ENCODE results near the gene TMEM31. TPM values are rescaled to one million over a fixed set of nuclear protein-coding genes. Genes with fewer than 3 reads are reported as not detected.
A peak's percentile ranks its signal among the peaks of the same experiment; 100 is the strongest.

Gene TMEM31, protein sequence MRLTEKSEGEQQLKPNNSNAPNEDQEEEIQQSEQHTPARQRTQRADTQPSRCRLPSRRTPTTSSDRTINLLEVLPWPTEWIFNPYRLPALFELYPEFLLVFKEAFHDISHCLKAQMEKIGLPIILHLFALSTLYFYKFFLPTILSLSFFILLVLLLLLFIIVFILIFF
- total RNA-seq (2014; rRNA removed; shearing (Covaris generic)), result not detected in 2 replicates
- not detected in 2 replicates for polyA plus RNA-seq (2015; cell fraction: cytosol; rRNA removed)
- not detected in 2 replicates for polyA plus RNA-seq (2015; cell fraction: nucleus; rRNA removed)

DNA sequence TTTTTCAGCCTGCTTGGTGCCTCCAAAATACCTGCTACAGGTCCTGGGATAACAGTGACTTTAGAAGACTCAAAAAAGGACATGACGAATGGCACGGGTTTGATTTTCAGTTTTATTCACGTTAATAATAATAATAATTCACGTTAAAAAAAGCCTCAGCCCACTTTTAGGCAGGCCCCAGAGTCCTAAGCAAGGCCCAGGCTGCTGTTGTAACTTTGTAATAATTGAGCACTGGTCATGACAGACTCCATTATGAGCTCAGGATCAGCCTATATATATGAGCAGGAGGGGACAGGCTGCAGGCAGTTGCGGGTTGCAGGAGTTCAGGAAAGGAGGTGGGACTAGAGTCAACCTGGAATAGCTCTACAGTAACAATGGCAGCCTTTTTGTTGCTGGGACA is at the start of gene TMEM31:
TMEM31 (plus strand) TSS at position 301 of the 400 bp plus-strand sequence. CDS start 1,350 bp downstream, outside the sequence.
- DNase-seq (ENCODE audit: low read depth), result no peak

DNA sequence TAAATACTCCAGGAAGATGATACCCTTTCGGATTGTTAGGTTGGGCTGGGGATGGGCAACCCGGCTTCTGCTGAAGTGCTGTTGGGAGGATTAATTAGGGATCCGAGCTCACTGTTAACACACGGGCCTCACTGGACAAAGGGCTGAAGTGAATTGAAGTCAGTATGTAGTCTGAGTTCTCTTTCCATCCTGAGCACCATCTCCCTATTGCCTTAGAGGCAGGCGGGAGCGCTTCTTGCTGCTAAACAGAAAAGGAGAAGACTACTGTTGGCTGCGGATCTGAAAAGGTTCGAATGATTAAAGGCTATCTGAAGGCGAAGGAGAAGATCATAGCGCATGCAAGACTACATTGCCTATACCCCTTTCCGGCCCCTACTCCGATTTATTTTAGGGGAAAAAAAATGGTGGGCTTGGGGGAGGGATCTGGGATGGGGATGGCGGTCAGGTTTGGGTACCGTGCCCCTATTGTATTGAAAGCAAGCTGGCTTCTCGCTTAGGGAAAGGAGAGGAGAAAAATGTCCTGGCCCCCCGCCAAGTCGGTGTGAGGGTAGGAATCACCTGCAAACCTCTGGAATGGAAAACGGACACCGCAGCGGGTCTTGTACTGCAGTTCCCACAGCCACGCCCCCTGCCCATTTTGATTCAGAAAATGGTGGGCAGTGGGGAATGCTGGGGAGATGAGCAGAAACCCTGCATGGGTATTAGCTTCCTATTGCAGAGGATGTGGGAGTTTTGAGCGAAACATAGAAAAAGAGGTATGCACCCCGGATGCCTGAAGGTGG is 46.5 kb upstream of the TMEM31 start:
- no peak for DNase-seq (ENCODE audit: low read depth)

DNA sequence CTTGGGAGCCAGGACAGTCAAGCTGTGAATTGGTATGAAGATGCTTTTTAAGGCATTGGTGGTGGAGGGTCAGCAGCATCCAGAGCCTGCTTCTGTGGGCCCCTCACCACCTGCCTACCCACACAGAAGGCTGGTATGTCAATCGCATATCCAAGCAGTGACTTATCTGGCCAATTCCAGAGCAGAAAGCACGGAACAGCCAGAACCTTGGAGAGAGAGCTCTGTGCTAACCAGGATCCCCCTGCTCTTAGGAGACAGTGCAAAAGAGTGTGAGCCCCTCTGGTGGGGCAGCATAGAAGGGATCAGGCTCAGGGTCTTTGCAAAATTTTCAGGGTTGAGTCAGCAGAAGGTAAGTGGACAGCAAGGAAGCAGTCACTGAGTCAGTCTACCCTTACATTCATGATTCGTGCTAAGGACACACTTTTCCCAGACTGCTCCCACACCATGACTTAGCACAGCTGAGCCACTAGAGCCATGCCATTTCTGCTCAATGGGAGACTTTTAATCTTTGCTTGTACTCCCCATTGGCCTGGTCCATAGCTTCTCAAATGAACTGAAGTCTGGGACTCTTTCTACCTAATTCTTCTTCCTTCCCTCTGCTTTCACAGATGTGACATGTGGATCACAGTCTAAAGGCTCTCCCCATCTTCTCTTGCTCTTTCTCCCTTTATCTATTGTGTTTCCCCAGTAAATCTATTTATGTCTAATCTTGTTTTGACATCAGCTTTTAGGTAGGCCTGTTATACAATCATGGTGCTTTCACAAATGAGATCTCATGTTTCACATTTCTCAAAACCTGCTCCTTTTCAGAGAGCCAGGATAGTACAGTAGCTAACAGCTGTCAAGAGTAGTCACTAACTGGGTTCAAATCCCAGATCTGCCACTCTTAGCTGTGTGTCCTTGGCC is 44.3 kb upstream of the TMEM31 start:
- peak; percentile 32 for DNase-seq (ENCODE audit: low read depth)

DNA sequence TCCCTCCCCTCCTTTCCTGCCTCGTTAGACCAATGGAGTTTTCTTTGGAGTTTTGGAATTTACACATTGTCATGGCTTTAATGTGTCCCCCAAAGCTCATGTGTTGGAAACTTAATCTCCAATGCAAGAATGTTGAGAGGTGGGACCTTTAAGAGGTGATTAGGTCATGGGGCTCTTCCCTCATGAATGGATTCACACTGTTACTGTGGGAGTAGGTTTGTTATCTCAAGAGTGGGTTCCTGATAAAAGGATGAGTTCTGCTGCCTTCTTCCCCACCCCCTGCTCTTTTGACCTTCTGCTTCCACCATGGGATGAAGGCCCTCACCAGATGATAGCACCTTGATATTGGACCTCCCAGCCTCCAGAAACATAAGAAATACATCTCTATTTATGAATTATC is 41.0 kb upstream of the TMEM31 start:
- DNase-seq (ENCODE audit: low read depth), result no peak

DNA sequence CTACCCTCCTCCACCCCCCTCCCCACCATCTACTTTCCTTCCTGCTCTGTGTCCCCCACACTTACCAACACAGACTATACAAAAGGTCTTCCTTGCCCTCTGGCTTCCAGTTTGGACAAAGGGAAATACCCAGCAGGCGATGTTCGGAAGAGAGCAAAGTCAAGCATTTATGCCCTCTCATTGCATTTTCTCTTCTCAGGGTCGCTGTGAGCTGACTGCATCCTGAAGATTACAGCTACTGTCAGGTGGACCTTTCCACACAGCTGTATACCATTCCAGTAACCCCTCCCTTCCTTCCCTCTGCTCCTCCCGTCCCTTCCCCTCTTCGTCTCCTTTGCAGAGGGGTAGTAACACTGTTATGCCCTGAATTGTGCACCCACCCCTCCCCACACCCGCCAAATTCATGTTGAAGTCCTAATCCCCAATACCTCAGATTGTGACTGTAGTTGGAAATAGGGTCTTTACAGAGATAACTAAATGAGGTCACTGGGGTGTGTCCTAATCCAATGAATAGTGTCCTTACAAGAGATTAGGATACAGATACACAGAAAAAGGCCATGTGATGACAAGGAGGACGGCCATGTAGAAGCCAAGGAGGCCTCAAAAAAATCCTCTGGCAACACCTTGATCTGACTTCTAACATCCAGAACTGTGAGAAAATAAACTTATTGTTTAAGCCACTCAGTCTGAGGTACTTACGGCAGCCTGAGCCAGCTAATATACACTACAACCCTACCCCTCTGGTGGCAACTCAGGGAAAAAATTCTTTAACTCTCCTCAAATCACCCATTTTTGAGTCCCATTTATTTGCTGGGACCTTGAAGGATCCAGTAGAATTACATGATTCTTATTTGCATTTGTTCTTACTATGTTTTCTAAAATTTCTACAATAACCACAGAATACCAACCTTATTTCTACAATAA is 35.9 kb upstream of the TMEM31 start:
- no peak for DNase-seq (ENCODE audit: low read depth)

DNA sequence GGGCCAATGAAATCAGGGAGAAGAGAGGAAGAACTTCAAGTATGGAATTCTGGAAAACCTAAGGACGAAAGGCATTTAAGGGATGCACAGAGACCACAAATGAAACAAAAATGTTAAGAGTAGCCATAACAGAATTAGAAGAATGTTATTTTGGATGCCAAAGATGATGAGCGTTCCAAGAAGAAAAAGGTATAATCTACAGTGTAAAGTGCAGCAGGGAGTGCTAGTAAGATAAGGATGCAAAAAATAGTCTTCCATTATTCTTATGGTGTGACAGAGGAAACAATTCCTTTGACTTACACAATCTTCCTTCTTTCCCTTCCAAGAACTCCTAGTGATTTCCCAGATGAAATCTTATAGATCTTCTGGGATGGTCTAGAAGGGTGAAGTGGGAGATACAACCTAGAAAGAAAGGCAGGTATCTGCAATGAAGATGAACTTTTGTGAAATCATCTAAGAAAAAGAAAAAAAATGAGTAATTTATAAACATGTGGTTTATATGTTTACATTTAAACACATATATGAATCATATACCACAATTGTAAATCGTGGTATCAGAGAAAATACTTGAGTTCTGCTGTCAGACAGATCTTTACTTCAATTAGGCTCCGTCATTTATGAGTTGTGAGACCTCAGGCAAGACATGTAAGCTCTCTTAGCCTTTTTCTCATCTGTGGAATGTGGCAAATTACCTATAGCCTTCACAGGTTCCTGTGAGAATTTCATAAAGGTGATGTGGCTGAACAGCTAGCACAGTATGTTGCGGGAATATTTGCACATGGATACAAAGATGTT is 32.3 kb upstream of the TMEM31 start:
- DNase-seq (ENCODE audit: low read depth), result no peak

DNA sequence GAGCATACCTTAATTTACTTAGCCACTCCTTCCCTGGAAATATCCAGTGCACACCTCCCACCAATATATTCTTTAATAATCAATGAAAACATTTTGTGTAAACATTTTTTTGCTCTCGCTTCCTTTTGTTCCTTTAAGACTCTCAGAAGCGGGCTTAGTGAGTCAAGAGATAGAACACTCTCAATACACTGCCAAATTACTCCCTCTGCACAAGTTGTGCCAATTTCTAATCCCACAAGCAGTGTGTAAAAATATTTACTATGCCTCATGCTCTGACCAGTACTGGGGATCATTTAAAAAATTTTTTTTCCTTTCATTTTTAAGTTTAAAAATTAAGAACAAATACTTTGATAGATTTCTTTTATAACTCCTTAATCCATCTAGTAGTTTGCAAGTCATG is 29.3 kb upstream of the TMEM31 start:
- DNase-seq (ENCODE audit: low read depth), result no peak

DNA sequence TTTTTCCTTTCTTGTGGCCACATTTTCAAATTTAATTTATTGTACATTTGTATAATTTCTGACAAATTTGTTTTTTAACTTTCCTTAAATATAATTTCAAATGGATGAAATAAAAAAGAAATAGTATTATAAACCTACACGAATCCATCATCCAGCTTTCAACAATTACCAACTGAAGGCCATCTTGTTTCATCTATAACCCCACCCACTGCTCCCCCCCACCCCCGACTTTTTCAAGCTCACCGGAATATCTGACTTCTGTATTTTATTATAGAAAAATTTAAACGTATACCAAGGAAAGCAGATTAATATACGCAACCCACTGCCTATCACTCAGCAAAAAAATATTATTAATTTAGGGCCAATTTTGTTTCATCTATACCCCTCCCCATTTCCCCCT is 25.3 kb upstream of the TMEM31 start:
- no peak for DNase-seq (ENCODE audit: low read depth)

DNA sequence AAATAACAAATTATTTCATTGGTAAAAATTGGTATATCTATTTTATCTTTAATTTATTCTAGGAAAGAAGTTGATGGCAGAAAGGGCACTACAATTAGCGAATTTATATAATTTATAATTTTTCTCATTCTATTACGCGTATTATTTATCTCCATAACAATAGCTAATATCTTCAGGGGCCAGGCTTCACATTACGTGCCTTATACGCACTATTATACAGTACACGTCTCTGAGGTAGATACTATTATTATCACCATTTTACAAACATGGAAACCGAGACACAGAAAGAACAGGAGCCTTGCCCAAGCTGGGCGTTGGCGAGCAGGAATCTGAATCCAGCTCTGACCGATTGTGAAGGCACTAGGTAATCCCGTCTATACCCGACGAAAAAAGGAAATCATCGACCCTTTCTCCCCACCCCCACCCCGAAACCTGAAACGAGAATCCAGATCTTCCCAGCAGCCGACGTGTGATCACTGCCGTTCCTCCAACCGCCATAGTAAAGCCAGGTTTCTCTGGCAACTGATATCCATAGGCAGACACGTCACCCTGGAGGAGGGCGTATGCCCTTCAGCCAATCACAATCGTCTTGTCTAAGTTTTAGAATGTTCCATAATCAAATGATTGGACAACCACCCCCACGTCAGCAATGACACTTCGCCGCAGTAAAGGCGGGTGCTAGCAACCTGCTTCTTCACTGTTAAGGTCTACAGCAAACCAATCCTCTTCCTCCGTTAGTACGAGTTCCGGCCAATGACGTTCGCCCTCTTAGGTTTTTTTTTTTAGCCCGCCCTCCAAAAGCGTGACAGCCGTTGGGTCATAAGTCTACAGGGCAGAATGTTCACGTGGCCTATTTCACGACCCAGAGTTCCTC is 24.3 kb upstream of the TMEM31 start, which contains the start of gene MORF4L2:
MORF4L2 (minus strand) TSS at position 501 of the 874 bp plus-strand sequence. CDS start 9,672 bp downstream, outside the sequence.
- DNase-seq (ENCODE audit: low read depth), result peak; percentile 99

DNA sequence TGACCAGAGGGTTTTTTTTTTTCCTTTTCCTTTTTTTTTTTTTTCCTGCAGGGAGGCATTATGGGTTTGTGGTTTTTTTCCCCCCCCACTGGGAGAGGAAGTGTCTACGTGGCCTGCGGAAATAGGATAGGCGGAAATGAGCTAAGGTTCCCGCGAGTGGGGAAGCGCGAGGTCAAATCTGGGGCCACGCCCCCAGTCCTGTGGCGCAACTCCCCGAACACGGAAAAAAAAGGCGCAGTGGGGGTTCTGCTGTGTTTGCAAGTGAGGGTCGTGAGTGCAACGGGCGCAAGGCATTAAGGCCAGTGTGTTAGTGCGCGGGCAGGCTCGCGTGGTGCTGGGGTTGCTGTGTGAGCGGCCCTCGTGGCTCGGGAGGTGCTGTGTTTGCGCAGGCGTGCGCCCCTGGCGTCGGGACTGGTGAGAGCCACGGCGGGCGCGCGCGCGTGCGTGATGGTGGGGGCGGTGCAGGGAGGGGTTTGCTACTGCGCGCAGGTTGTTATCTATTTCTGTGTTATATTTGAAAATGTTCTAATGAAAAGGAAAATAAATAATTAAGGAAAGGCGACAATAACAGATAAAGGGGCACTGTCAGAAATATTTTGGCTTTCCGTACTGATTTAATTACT is 23.5 kb upstream of the TMEM31 start:
- DNase-seq (ENCODE audit: low read depth), result no peak

DNA sequence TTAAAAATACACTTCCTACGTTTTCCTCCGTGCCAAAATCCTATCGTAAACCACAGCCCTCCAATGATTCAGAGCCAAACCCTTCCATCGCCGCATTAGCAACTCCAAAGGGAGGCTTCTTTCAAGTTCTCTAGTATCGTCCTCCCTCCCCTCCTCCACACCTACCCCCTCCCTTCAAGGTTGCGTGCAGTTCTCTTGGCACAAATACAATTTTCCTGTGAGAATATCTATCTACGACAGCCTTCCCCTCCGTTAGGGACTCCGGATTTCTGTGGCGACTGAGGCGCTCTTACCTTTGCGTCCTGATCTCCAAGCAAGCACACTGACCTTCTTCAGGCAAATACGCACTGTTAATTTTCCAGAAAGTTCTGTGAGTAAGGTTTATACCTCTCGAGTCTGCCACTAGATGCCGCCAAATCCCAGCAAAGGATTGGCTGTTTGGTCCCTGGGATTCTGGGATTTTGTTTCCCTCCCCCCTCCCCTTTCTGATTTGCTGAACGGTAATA is 23.0 kb upstream of the TMEM31 start:
- peak; percentile 66 for DNase-seq (ENCODE audit: low read depth)

DNA sequence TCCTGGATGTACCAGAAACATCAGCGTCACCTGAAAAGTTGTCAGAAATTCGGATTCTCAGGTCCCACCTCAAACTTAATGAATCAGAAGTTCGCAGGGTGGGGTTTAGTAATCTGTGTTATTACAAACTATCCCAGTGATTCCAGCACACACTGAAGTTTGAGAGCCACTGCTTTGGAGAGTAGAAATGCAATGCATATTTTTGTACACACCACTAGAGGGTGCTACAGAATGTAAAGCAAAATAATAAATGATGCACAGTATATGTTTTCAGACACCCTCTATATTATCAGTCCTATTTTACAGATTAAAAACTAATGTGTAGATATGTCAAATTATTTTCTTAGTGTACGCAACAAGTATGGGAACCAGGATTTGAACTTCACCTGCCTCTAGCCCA is 21.8 kb upstream of the TMEM31 start:
- peak; percentile 19 for DNase-seq (ENCODE audit: low read depth)

DNA sequence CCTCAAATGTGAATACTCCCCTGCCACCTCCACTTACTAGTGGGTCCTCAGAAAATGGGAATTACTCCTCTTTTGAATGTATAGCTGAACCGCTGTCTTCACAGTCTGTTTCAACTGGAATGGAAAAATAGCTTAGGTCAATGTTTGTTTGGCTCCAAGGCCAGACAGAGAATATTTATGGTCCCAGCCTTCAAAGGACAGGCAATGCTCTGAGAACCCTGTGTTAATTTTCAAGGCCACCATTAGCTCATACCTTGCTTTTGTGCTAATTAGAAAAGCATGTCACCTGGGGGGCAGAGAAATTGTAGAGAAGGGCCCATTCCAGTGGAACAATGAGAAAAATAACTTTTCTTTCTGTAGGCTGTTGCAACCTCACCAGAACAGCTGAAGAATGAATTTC is 19.6 kb upstream of the TMEM31 start:
- DNase-seq (ENCODE audit: low read depth), result no peak

DNA sequence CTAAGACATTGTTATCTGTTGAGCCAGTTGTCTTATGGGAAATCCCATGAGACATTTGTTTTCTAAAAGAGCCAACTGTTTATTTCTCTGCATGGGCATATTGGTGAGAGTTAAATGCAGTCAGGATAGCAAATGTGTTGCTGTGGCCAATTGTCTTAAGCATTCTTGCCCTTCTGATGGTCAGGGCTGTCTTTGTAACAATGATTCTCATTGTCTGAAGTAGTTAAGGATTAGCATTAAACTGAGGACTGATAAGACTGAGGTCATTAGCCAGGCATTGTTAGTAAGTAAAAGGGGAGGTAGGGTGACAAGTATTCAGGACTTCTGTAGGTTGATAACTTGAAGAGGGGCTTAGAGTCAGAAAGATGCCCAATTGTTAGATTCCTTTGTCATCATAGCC is 13.0 kb upstream of the TMEM31 start:
- no peak for DNase-seq (ENCODE audit: low read depth)

DNA sequence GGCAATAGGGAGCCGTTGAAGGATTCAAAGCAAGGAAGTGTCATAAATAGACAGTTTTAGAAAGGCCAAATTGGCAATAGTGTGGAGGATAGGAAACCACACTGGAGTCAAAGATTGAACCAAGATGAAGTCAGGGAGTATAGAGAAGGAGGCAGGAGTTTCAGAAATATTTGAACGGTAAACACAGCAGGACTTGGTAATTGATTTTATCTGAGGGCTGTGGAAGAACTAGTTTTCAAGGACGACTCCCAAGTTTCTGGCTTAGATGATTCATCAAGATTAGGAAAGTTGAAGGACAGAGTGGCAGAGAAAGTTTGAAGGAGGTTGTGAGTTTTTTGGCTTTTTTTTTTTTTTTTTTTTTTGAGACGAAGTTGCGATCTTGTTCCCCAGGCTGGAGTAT is 11.5 kb upstream of the TMEM31 start:
- no peak for DNase-seq (ENCODE audit: low read depth)

DNA sequence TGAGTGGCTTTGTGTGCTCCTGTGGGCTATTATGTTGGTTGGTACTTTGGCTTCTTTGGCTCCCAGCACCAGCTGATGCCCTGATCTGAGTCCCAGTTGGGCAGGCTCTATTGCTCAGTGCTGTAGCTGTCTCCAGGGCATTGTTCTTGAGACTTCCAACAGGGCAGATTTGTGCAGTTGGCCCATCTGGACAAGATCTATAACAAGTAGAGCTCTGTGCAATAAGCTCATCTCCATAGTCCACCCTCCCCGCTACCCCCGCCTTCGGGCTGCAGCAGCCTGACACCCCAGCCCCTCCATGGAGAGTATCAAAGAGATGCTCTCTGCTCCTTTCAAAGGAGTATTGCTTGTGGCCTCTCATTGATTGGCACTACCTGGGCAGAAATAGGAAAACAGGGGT is 5.8 kb upstream of the TMEM31 start:
- DNase-seq (ENCODE audit: low read depth), result no peak

DNA sequence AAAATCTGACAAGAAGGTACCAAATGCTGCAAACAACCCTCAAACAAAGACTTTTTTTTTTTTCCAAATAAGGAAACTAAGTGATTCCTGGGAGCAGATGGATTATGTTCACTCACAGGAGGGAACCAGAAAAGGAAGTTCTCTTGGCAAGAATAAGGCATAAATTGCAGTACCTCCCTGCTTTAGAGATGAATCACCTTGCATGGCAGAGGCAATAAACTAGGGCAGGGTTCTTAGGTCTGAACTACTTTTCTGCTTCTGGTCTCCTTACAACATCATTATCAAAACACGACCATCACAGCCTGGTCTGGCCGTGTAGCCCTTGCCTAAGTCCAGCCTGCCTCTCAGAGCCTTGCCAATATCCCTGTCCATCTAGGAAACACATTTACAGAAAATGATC is 6.3 kb downstream of the TMEM31 start:
- DNase-seq (ENCODE audit: low read depth), result peak; percentile 78

DNA sequence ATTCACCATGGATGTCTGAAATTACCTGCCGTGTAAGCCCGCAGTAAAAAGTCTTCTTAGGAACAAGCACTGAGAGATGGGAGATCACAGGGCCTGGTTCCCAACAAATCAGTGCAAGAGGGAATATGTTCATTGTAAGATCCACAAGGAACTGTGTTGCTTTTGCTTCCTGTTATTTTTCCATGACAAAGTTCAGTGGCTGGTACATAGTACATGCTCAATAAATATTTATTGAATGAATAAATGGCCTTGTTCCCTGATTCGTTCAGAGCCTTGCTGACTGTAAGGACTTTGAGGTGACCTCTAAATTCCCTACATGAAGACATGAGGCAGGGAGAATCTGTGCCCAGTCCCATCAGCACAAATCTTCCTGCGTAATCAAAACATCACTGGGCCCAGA is 7.4 kb downstream of the TMEM31 start:
- no peak for DNase-seq (ENCODE audit: low read depth)

Data from HT1080 (cell line).